DMS53 (cell line): ENCODE measurements around the gene TMEM63C.

Experiments
- DNase-seq: peaks from one replicate; lab custom pipeline; 2025; lab: John Stamatoyannopoulos, UW

The TMEM63C gene

GRCh38 chr14:77222546-77223225 lies 41.1 kb downstream of the TMEM63C start:
- DNase-seq, result no peak

- DNase-seq, result no peak
Observed at GRCh38 chr14:77224212-77224611, 42.6 kb downstream of the TMEM63C start.

GRCh38 chr14:77225254-77225653 lies 43.7 kb downstream of the TMEM63C start:
- DNase-seq, result no peak

- no peak for DNase-seq
Observed at GRCh38 chr14:77225892-77226557, 44.4 kb downstream of the TMEM63C start.

GRCh38 chr14:77228056-77228455 lies 46.5 kb downstream of the TMEM63C start:
- no peak for DNase-seq

- DNase-seq, result peak; percentile 62
Observed at GRCh38 chr14:77230914-77231313, 49.3 kb downstream of the TMEM63C start.

- no peak for DNase-seq
Observed at GRCh38 chr14:77231721-77232120, 50.1 kb downstream of the TMEM63C start.

- no peak for DNase-seq
Observed at GRCh38 chr14:77236814-77237213, 55.2 kb downstream of the TMEM63C start.

- no peak for DNase-seq
Observed at GRCh38 chr14:77238356-77238755, 56.8 kb downstream of the TMEM63C start.

- no peak for DNase-seq
Observed at GRCh38 chr14:77238996-77239395, 57.4 kb downstream of the TMEM63C start.

GRCh38 chr14:77239412-77239811 lies 57.8 kb downstream of the TMEM63C start:
- no peak for DNase-seq

- no peak for DNase-seq
Observed at GRCh38 chr14:77240336-77240915, 58.8 kb downstream of the TMEM63C start.

- DNase-seq, result no peak
Observed at GRCh38 chr14:77241955-77242354, 60.4 kb downstream of the TMEM63C start.

- no peak for DNase-seq
Observed at GRCh38 chr14:77242752-77243151, 61.2 kb downstream of the TMEM63C start.

GRCh38 chr14:77243853-77244252 lies 62.3 kb downstream of the TMEM63C start:
- DNase-seq, result no peak

GRCh38 chr14:77245820-77246219 lies 64.2 kb downstream of the TMEM63C start:
- peak; percentile 21 for DNase-seq

GRCh38 chr14:77246784-77247183 lies 65.2 kb downstream of the TMEM63C start:
- no peak for DNase-seq

GRCh38 chr14:77248666-77249065 lies 67.1 kb downstream of the TMEM63C start:
- no peak for DNase-seq

- no peak for DNase-seq
Observed at GRCh38 chr14:77249286-77249685, 67.7 kb downstream of the TMEM63C start.

- no peak for DNase-seq
Observed at GRCh38 chr14:77250927-77251326, 69.3 kb downstream of the TMEM63C start.

- no peak for DNase-seq
Observed at GRCh38 chr14:77251870-77252269, 70.3 kb downstream of the TMEM63C start.

- DNase-seq, result no peak
Observed at GRCh38 chr14:77253333-77254190, 72.0 kb downstream of the TMEM63C start.
